GM18508 (cell line): ENCODE data around the gene EXOC7.
"Not testable (repeated sequence)": the region's sequence is repeated elsewhere in the genome, so short reads cannot be mapped to it uniquely, and the experiment has no call there.

Experiments used
- ATAC-seq: cut with Tn5 transposase; IDR thresholded peaks from one replicate; pipeline ENCODE4 v1.9.1; 2021; ENCODE audit warnings: moderate number of reproducible peaks; ENCODE audit not compliant: insufficient read depth, unreplicated experiment

EXOC7 gene

GRCh38 chr17:76077584-76078110 lies 25.9 kb downstream of the EXOC7 start:
- ATAC-seq, result no peak

- ATAC-seq, result no peak
These were observed 26.6 kb downstream of the EXOC7 start for GRCh38 chr17:76076765-76077583.

DNA sequence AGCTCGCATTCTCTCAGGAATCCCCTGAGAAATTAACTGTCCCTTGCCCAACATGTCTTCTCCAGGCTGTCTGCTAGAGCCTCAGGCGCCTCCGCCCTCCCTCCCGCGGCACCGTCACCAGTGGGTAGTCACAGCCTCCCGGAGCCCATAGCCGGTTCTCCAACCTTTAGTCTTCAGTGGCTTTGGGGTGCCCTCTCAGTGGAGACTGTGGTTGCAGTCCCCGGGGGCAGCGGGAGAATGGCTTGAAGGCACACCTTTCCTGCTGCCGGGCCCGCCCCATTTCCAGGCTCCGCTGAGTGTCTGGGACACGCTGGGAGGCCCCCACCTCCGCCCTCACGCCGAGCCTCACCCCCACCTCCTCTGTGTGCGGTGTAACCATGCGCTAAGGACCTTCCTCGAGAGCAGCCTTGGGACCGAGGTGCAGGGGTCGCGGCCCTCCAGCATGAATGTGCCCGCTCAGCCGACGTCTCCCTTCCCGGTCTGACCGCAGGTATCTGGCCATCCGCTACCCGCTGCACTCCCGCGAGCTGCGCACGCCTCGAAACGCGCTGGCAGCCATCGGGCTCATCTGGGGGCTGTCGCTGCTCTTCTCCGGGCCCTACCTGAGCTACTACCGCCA lies 27.3 kb downstream of the EXOC7 start:
- ATAC-seq, result no peak

- no peak for ATAC-seq
These were observed 28.0 kb downstream of the EXOC7 start for GRCh38 chr17:76075364-76076145.

- no peak for ATAC-seq
These were observed 28.9 kb downstream of the EXOC7 start, which contains the start of gene GALR2 for GRCh38 chr17:76074390-76075363. Gene GALR2, plus strand, starts transcription at chr17:76074781. Its CDS starts 103 bp downstream, at chr17:76074884.

DNA sequence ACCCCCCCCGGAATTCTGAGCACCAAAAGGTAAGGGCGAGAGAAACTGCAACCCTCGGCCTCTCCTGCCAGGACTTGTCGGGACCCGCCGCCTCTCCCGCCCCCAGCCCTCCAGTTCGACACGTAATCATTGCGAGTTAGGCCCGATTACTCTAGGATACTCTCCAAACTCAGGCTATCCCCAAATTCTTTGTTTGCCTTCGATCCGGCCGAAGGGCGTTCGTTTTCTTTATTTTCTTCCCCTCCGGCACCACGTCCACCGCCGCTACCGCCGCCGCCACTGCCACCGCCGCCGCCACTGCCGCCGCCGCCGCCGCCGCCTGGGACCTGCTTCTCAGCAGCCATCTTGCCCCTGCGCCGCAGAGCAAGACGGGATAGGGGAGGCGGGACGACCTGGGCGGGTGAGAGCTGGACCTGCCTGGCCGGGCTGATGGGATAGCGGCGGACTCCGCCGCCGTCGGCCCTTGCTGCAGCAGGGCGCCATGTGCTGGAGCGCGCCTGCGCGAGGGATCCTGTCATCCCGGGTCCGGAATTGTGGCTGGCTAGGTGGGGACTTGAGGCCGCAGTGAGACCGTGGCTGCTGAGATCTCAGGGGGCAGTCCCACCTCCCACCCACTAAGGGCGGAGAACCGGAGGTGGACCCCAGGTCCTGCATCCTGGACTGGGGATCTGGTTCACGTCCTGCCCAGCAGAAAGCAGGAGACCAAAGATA lies 31.3 kb downstream of the EXOC7 start, which contains the start of gene SRP68:
Gene SRP68, minus strand, starts transcription at position 370 of the 711 bp plus-strand sequence. Its CDS starts 26 bp downstream, at position 344.
- no peak for ATAC-seq

DNA sequence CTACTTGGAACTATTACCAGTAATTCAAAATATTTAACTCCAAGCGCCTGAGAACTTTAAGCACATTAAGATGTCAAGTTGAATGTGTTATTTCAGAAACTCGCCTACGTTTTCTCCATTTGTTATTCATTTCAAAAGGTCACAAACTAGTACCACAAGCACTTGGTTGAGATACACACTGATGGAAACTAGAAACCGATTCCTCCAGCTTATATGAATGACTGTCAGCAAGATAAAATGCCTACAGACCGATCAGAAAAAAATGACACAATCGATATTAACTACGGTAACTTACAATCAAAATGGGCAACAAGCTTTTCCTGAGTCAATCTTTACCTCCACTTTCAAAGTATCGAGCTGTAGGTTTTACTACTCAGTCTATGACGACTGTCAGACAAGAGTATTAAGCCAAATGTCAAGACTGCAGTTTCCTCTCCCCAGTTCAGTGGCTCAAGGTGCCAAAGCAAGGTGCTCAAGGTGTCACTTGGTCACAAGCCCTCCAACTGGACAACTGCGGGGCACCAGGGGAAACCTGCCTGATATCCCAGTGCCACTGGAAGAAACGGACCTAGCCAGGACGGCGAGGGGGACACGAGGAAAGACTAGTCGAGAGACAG lies 31.9 kb downstream of the EXOC7 start:
- ATAC-seq, result no peak

DNA sequence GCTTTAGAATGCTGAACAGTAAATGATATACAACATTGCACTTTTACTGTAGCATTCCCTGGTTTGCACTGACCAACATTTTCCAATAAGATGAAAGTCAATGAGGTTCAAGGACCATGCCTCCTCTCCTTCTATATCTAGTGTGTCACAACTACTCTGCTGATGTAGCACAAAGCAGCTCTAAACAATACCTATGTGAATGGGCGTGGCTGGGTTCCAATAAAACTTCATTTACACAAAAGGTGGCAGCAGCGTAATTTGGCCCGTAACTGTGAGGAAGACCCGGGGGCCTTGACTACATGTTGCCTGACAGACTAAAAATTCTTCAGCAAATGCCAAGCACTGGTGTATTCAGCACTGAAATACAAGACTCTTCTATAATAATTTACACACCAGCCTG lies 37.8 kb downstream of the EXOC7 start:
- ATAC-seq, result no peak

- ATAC-seq, result no peak
These were observed 39.6 kb downstream of the EXOC7 start for GRCh38 chr17:76063875-76064546.

DNA sequence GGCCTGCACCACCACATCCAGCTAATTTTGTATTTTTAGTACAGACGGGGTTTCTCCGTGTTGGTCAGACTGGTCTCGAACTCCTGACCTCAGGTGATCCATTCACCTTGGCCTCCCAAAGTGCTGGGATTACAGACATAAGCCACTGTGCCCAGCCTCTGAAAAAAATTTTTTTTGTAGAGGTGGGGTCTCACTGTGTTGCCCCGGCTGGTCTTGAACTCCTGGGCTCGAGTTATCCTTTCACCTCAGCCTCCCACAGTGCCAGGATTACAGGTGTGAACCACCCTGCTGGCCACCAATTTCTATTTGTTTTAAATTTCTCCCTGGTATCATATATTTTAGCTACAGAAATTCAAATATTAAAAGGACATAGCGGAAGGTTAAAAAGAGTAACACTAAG lies 45.3 kb downstream of the EXOC7 start:
- ATAC-seq, result not testable (repeated sequence)

DNA sequence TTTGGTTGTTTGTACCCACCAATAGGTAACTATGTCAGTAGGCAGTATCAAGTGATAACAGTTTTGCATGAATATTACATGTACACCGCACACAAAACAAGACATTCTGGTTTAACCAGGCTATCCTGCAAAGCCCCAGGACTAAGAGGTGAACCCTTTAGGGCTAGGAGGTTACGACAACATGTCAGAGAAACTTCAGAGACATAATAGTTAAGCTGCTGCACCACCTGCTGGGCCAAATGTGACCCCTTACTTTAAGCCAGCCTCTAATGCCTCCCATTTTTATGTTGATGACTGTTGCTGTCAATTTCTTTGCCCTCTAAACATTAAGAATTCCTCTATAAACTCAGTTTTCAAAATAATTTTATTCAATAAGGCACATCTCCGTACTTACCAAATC lies 46.7 kb downstream of the EXOC7 start:
- ATAC-seq, result no peak

DNA sequence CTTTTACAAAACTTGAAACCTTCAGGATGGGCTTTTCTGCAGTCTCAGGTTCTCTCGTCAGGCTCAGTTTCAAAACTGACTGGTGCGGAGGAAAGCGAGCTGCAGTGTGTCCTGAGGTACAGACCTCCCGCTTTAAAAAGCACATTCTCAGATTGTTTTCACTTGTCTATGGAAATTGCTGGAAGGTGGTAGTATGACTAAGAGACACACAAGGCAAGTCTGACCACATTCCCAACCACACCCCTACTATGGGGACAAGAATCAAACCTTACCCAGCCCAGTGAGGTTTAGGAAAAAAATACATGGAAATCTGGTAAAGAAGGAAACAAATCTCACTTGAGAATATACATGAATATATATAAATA lies 49.5 kb downstream of the EXOC7 start:
- ATAC-seq, result no peak

GRCh38 chr17:76053246-76054111 lies 50.1 kb downstream of the EXOC7 start:
- no peak for ATAC-seq

DNA sequence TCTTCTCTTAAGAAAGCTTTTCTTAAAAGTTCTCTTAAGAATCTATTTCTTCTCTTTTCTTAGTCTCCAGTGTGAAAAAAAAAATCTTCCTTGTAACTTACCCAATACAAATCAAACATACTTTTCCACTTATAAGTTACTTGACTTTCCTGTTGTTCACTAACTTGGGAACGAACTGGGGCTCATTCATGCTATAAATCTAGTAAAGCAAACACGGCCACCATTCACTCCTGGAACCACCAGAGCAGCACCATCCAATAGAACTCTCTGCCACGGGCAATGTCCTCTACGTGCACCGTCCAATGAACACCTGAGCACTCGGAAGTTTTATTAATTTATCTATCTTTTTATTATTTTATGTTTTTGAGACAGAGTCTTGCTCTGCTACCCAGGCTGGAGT lies 52.0 kb downstream of the EXOC7 start:
- no peak for ATAC-seq

GRCh38 chr17:76050538-76051467 lies 52.8 kb downstream of the EXOC7 start:
- ATAC-seq, result no peak
